Colonic mucosa (tissue), 4 donors: ENCODE data around the gene TSSK6. TPM values are rescaled to one million over a fixed set of nuclear protein-coding genes. Genes with fewer than 3 reads are reported as not detected.
A peak's percentile ranks its signal among the peaks of the same experiment; 100 is the strongest.

ENCODE experiments used
- DNase-seq: peaks from one replicate; pipeline ENCODE4 v3.0.0-alpha.2; 2020
- H3K27ac ChIP-seq: fragments of 200-600 bp; one replicate; pipeline ENCODE4 v1.8.0; 2021
- H3K27me3 ChIP-seq: fragments of 200-600 bp; one replicate; pipeline ENCODE4 v1.8.0; 2021
- H3K36me3 ChIP-seq: fragments of 200-600 bp; one replicate; pipeline ENCODE4 v1.8.0; 2021
- H3K4me1 ChIP-seq: fragments of 200-600 bp; one replicate; pipeline ENCODE4 v1.8.0; 2021; ENCODE audit warnings: mild to moderate bottlenecking
- H3K4me3 ChIP-seq: fragments of 200-600 bp; one replicate; pipeline ENCODE4 v1.8.0; 2021
- H3K9ac ChIP-seq, 2 donors: one replicate each; pipeline ENCODE4 v1.7.0; 2013; ENCODE audit warnings: control low read depth in 2 of 2, low read depth in 2 of 2, low read length in 2 of 2
- H3K9me3 ChIP-seq: fragments of 200-600 bp; one replicate; pipeline ENCODE4 v1.8.0; 2021
- intact Hi-C: fragments of 100-400 bp; cut with DNase I; formaldehyde crosslinking; loops from one replicate; pipeline ENCODE4 v1.14.1; 2022
- total RNA-seq, 2 donors: library from RNA; stranded (reverse); fragmentation: NEBNext Ultra II Directional in 1 of 2; extraction: Animal tissue kit (Norgen Biotek cat#: 25700) in 1 of 2; gene quantifications; one replicate each; pipeline ENCODE4 v1.2.1, GENCODE V29; 2021
- TF ChIP-seq, protein P1 (sequence below): fragments of 200-600 bp; IDR thresholded peaks from one replicate; pipeline ENCODE4 v1.8.0; 2022; ENCODE audit warnings: antibody characterized with exemption, mild to moderate bottlenecking
- donor health status: healthy.
- donor health status: DM: no; HTN: no; CAD: no.
- donor health status: DM: no; HTN: no; CAD: no.

TSSK6 gene
- total RNA-seq, 2 donors from 2014 or later = 2.2 to 3.6 TPM

DNA sequence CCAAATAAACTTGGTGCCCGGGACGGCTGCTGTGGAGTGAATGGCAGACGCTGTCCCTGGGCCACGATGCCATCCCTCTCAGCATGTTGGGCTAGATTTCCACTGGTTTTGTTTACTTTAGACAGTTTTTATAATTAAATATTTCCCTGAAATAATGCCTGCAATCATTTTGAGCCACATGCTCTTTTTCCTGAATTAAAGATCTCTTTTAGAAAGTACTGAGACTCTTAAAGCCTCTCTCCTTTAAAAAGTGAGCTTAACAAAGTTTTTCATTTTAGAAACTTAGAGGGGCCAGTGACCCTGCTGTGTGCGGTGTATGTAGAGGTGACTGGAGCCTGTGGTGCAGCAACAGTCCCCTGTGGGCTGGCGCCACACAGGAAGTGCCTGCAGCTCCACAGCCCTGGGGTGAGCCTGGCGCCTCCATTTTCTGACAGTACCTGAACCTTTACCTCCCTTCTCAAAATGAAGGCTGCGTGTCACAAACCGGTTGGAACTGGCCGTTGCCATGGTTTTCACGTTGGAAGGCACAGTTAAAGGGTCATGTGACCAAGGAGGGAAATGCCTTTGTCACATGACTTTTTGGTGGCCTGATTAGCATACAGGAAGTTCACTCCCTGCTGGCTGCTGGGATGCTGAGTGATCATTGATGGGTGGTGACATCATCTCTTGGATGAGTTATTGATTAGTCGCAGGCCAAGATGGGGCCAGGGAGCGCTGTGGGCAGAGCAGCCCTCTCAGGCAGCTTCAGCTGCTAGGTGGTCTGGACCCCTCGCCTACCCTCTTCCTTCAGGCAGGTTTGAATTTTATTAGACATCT, 26.3 kb downstream of the TSSK6 start:
- Histone ChIP-seq H3K27ac (peak overlapping the region; percentile 71), H3K36me3 (peaks cover 3% of the 10 kb centered on the region), H3K27me3 (no peaks in the 10 kb centered on the region), H3K4me3 (no peak overlapping the region), H3K4me1 (peaks cover 29% of the 10 kb centered on the region), H3K9ac (peak overlapping the region in 1 of 2 donors; percentile 69), H3K9me3 (no peaks in the 10 kb centered on the region)
- peak; percentile 92 for DNase-seq
- intact Hi-C loops = no loop called here
- TF ChIP-seq, protein P1, sequence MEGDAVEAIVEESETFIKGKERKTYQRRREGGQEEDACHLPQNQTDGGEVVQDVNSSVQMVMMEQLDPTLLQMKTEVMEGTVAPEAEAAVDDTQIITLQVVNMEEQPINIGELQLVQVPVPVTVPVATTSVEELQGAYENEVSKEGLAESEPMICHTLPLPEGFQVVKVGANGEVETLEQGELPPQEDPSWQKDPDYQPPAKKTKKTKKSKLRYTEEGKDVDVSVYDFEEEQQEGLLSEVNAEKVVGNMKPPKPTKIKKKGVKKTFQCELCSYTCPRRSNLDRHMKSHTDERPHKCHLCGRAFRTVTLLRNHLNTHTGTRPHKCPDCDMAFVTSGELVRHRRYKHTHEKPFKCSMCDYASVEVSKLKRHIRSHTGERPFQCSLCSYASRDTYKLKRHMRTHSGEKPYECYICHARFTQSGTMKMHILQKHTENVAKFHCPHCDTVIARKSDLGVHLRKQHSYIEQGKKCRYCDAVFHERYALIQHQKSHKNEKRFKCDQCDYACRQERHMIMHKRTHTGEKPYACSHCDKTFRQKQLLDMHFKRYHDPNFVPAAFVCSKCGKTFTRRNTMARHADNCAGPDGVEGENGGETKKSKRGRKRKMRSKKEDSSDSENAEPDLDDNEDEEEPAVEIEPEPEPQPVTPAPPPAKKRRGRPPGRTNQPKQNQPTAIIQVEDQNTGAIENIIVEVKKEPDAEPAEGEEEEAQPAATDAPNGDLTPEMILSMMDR = no peak

DNA sequence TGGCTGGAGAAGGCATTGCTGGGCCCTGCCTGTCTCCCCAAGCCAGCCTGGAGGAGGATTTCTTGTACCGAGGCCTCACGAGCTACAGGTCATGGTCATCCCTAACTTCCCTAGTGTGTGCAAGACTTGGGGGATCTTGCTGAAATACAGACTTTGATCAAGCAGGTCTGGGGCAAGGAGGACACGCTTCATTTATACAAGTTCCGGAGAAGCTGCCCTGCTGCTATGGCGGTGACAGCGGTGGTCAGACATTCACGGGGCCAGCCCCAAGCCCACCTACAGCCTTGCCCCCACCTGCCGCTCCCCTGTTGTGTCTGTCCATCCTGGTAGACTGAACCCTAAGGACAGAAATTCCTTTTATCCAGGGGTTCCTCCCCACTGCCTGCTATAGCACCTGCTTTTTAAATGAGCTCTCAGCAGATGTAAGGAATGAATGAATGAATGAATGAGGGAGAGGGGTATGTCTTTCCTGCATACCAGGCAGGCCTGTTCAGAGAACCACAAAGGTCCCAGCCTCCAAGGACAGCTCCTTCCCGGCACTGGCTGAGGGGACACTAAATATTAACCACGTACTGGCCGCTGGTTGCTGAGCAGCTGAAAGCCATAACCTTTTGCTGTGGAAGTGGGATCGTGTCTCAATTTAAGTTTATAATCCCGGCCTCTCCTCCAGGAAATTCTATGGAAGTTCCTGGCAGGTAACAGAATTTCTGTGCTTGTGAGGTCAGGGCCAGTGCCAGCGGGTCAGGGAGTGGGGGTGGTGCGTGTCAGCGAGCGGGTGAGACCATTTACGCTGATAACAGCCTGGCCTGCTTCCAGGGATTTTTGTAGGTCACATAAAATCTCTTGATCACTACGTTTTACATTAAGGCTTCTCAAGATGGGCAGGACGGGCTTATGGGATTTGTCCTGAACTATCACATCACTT, 27.1 kb downstream of the TSSK6 start:
- TF ChIP-seq, protein P1 = no peak
- H3K9ac ChIP-seq = peak overlapping the region in 1 of 2 donors; percentile 69
- peak; percentile 85 for DNase-seq
- H3K4me3 ChIP-seq = no peak overlapping the region
- H3K9me3 ChIP-seq = no peaks in the 10 kb centered on the region
- peaks cover 29% of the 10 kb centered on the region for H3K4me1 ChIP-seq
- peak overlapping the region; percentile 71 for H3K27ac ChIP-seq
- intact Hi-C loops = no loop called here
- no peaks in the 10 kb centered on the region for H3K27me3 ChIP-seq
- H3K36me3 ChIP-seq = peaks cover 3% of the 10 kb centered on the region

GRCh38 chr19:19487077-19487949, 28.0 kb downstream of the TSSK6 start:
- Histone ChIP-seq H3K4me3 (no peak overlapping the region), H3K9me3 (no peaks in the 10 kb centered on the region), H3K27me3 (no peaks in the 10 kb centered on the region), H3K36me3 (no peaks in the 10 kb centered on the region), H3K9ac (peak overlapping the region in 1 of 2 donors; percentile 69), H3K27ac (no peak overlapping the region), H3K4me1 (peaks cover 29% of the 10 kb centered on the region)
- intact Hi-C loops = no loop called here
- DNase-seq = no peak
- TF ChIP-seq, protein P1 = no peak

GRCh38 chr19:19486343-19487076, 28.8 kb downstream of the TSSK6 start:
- no peak for DNase-seq
- Histone ChIP-seq H3K9ac (no peak overlapping the region), H3K27ac (no peak overlapping the region), H3K27me3 (no peaks in the 10 kb centered on the region), H3K4me1 (peaks cover 29% of the 10 kb centered on the region), H3K36me3 (no peaks in the 10 kb centered on the region), H3K4me3 (no peak overlapping the region), H3K9me3 (no peaks in the 10 kb centered on the region)
- intact Hi-C loops = no loop called here
- TF ChIP-seq, protein P1 = no peak
